K562 (cell line): ENCODE data around the gene RAI1. TPM values are rescaled to one million over a fixed set of nuclear protein-coding genes. Genes with fewer than 3 reads are reported as not detected.

Experiments
- BRCA1 ChIP-seq, 2 experiments: fragments of 450-650 bp in 1 of 2; sonication (generic) in 1 of 2; formaldehyde crosslinking in 1 of 2; IDR thresholded peaks; 2 replicates each; pipeline versions ENCODE4 v1.5.0 to v1.6.1; 2017 to 2020; ENCODE audit warnings: mild to moderate bottlenecking in 1 of 2, missing genetic modification reagents in 1 of 2
- DIDO1 ChIP-seq: fragments of 450-650 bp; IDR thresholded peaks from 2 replicates; pipeline ENCODE4 v1.6.1; 2016; ENCODE audit warnings: low read depth, missing biosample characterization, missing genetic modification characterization
- EZH2 ChIP-seq: IDR thresholded peaks from 2 replicates; pipeline ENCODE4 v1.6.1; 2012; ENCODE audit warnings: low read depth, mild to moderate bottlenecking, inconsistent platforms, low read length, borderline replicate concordance
- MECOM ChIP-seq: fragments of 250-450 bp; sonication (Bioruptor Pico); IDR thresholded peaks from 2 replicates; pipeline ENCODE4 v1.8.0; 2022; ENCODE audit warnings: inconsistent platforms
- RAD21 ChIP-seq, 2 experiments: fragments of 250-450 bp in 1 of 2; fragments of 450-650 bp in 1 of 2; sonication (Bioruptor Pico) in 1 of 2; formaldehyde crosslinking in 1 of 2; IDR thresholded peaks in 1 of 2; conservative IDR thresholded peaks in 1 of 2; 2 replicates each; pipeline versions ENCODE4 v1.4.0 to v1.8.0; 2020 to 2022; ENCODE audit warnings: mild to moderate bottlenecking in 2 of 2, moderate library complexity in 1 of 2
- RBBP5 ChIP-seq: fragments of 200-600 bp; sonication (generic); IDR thresholded peaks from 2 replicates; pipeline ENCODE4 v1.6.1; 2012; ENCODE audit warnings: borderline replicate concordance, mild to moderate bottlenecking, low read length, control low read depth, inconsistent platforms; ENCODE audit not compliant: insufficient read depth, poor library complexity, severe bottlenecking
- RBM17 ChIP-seq: fragments of 200-400 bp; formaldehyde crosslinking; IDR thresholded peaks from 2 replicates; pipeline ENCODE4 v1.6.1; 2017; ENCODE audit warnings: low read depth, mild to moderate bottlenecking, low read length, borderline replicate concordance
- SRF ChIP-seq, 2 experiments: fragments of 250-450, 450-650 bp in 1 of 2; sonication (Bioruptor Pico) in 1 of 2; sonication (generic) in 1 of 2; formaldehyde crosslinking; IDR thresholded peaks; 2 replicates each; pipeline versions ENCODE4 v1.5.0 to v1.5.1; 2020 to 2022; ENCODE audit warnings: mild to moderate bottlenecking in 1 of 2, missing genetic modification reagents in 1 of 2
- TAL1 ChIP-seq: fragments of 450-650 bp; IDR thresholded peaks from 2 replicates; pipeline ENCODE4 v1.6.1; 2016; ENCODE audit warnings: mild to moderate bottlenecking
- ZFP1 ChIP-seq: fragments of 450-650 bp; formaldehyde crosslinking; IDR thresholded peaks from 2 replicates; pipeline ENCODE4 v1.4.0; 2020; ENCODE audit warnings: mild to moderate bottlenecking, mixed read lengths
- ZFP30 ChIP-seq: fragments of 250-450 bp; sonication (Bioruptor Pico); IDR thresholded peaks from 2 replicates; pipeline ENCODE4 v1.8.0; 2022; ENCODE audit warnings: moderate library complexity, mild to moderate bottlenecking, inconsistent platforms, borderline replicate concordance
- ZNF239 ChIP-seq: fragments of 250-450 bp; sonication (Bioruptor Pico); IDR thresholded peaks from 2 replicates; pipeline ENCODE4 v1.4.0; 2020; ENCODE audit warnings: mild to moderate bottlenecking
- polyA plus RNA-seq, 8 experiments: library from polyadenylated mRNA; depleted of rRNA in 4 of 8; stranded (reverse) in 5 of 8; unstranded in 3 of 8; fragments of >200 nt; fragmentation: Nextera tagmentation in 2 of 8; fragmentation: Illumina TruSeq in 1 of 8; extraction: Ambion mirVana in 2 of 8; extraction: Trizol in 1 of 8; gene quantifications; 2 replicates each; pipeline versions ENCODE4 v1.2.1 to v1.2.3, GENCODE V29; 2011 to 2014; ENCODE audit warnings: inconsistent platforms in 1 of 8, missing spikeins in 1 of 8
- total RNA-seq, 7 experiments: library from RNA; depleted of rRNA in 6 of 7; stranded (reverse); fragments of >200 nt in 6 of 7; fragmentation: Illumina TruSeq in 2 of 7; extraction: Trizol in 2 of 7; gene quantifications; 2 replicates each; pipeline versions ENCODE4 v1.2.1 to v1.2.3, GENCODE V29; 2011 to 2021; ENCODE audit warnings: low replicate concordance in 1 of 7
- TF ChIP-seq, protein P1 (sequence below), 3 experiments: fragments of 200-800 bp in 1 of 3; fragments of 250-450 bp in 1 of 3; fragments of 450-650 bp in 1 of 3; sonication (Bioruptor Pico) in 1 of 3; sonication (Bioruptor generic) in 1 of 3; formaldehyde crosslinking in 1 of 3; IDR thresholded peaks; 2 replicates each; pipeline versions ENCODE4 v1.6.1 to v1.8.0; 2016 to 2022; ENCODE audit warnings: mild to moderate bottlenecking in 2 of 3, missing genetic modification characterization in 2 of 3, missing compliant biosample characterization in 1 of 3, moderate library complexity in 1 of 3
- TF ChIP-seq, protein P2 (sequence below): sonication (generic); formaldehyde crosslinking; IDR thresholded peaks from 2 replicates; pipeline ENCODE4 v1.9.0; 2022; ENCODE audit warnings: mild to moderate bottlenecking, missing genetic modification reagents
- TF ChIP-seq, protein P3 (sequence below): sonication (generic); formaldehyde crosslinking; IDR thresholded peaks from 2 replicates; pipeline ENCODE4 v1.8.0; 2022; ENCODE audit warnings: missing genetic modification reagents, mild to moderate bottlenecking, moderate library complexity, borderline replicate concordance
- TF ChIP-seq, protein P4 (sequence below): sonication (generic); formaldehyde crosslinking; IDR thresholded peaks from 2 replicates; pipeline ENCODE4 v1.8.0; 2022; ENCODE audit warnings: mild to moderate bottlenecking, missing genetic modification reagents

The RAI1 gene
- total and polyA plus RNA-seq, 9 of the 15 experiments (the other 6 are each of a cell fraction or from before 2014, with no cell fraction given): 0.68 to 19.9 (median 5.5) TPM

DNA sequence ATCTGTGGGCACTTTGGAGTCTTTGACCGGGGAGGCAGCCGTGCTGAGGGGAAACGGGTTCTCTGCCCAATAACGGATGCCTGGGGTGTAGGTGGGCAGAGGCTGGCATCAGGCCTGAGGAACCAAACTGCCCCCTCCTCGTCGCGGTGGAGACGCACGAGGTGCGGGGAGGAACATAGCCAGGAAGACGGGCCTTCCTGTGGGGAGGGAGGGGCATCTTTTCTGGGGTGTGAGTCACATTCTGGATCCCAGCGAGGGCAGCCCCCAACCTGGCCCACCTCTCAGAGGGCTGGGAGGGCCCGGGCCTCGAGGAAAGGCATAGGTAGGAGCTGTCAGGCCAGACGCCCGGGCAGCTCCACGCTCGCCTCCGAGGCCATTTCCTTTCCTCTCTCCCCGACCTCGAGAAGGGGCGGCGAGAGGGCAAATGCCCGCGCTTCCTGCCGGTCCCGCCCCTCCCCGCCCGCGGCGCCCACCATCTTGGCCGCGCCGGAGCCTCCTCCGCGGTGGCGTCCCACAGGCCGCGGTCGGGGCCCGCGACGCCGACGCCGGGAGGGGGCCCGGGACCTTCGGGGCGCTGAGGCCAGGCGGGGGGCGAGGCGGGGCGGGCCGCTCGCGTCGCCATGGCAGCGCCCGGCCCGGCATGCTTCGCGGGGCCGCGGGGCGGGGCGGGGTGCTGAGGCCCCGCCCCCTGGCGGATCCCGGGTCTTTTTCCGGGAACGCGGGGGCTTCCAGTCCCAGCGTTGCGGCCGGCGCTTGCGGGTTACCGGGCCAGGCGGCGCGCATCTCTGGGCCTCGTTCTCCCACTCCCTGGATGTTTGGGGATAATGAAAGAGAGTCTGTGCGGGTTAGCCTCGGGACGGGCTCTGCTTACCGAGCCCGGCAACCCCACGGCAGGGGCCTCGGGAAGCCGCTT is 13.2 kb downstream of the RAI1 start (continued):
- TF ChIP-seq, protein P1, sequence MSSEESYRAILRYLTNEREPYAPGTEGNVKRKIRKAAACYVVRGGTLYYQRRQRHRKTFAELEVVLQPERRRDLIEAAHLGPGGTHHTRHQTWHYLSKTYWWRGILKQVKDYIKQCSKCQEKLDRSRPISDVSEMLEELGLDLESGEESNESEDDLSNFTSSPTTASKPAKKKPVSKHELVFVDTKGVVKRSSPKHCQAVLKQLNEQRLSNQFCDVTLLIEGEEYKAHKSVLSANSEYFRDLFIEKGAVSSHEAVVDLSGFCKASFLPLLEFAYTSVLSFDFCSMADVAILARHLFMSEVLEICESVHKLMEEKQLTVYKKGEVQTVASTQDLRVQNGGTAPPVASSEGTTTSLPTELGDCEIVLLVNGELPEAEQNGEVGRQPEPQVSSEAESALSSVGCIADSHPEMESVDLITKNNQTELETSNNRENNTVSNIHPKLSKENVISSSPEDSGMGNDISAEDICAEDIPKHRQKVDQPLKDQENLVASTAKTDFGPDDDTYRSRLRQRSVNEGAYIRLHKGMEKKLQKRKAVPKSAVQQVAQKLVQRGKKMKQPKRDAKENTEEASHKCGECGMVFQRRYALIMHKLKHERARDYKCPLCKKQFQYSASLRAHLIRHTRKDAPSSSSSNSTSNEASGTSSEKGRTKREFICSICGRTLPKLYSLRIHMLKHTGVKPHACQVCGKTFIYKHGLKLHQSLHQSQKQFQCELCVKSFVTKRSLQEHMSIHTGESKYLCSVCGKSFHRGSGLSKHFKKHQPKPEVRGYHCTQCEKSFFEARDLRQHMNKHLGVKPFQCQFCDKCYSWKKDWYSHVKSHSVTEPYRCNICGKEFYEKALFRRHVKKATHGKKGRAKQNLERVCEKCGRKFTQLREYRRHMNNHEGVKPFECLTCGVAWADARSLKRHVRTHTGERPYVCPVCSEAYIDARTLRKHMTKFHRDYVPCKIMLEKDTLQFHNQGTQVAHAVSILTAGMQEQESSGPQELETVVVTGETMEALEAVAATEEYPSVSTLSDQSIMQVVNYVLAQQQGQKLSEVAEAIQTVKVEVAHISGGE (CRISPR knock-in tag; IDR thresholded peaks at IDR 0.05): peak in 1 of 3 experiments; percentile 32; a peak in 1 of 6 replicates
- TF ChIP-seq, protein P2, sequence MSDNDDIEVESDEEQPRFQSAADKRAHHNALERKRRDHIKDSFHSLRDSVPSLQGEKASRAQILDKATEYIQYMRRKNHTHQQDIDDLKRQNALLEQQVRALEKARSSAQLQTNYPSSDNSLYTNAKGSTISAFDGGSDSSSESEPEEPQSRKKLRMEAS (CRISPR knock-in tag): peak; percentile 87
- TF ChIP-seq ZNF239 (CRISPR knock-in tag) (no peak), SRF (CRISPR knock-in tag; IDR thresholded peaks at IDR 0.05) (no peak), ZFP30 (no peak), RBM17 (no peak), BRCA1 (IDR thresholded peaks at IDR 0.05) (no peak), BRCA1 (CRISPR knock-in tag; IDR thresholded peaks at IDR 0.05) (no peak), ZFP1 (CRISPR knock-in tag) (no peak), EZH2 (no peak), RAD21 (CRISPR knock-in tag; conservative IDR thresholded peaks at IDR 0.05 in 1 of 2, IDR thresholded peaks at IDR 0.05 in 1 of 2) (no peak), MECOM (CRISPR knock-in tag) (no peak), TAL1 (no peak), DIDO1 (tag) (no peak), RBBP5 (peak; percentile 32)
- TF ChIP-seq, protein P3, sequence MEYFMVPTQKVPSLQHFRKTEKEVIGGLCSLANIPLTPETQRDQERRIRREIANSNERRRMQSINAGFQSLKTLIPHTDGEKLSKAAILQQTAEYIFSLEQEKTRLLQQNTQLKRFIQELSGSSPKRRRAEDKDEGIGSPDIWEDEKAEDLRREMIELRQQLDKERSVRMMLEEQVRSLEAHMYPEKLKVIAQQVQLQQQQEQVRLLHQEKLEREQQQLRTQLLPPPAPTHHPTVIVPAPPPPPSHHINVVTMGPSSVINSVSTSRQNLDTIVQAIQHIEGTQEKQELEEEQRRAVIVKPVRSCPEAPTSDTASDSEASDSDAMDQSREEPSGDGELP (CRISPR knock-in tag): no peak; the same call in 1 of the 2 replicates
- TF ChIP-seq, protein P4, sequence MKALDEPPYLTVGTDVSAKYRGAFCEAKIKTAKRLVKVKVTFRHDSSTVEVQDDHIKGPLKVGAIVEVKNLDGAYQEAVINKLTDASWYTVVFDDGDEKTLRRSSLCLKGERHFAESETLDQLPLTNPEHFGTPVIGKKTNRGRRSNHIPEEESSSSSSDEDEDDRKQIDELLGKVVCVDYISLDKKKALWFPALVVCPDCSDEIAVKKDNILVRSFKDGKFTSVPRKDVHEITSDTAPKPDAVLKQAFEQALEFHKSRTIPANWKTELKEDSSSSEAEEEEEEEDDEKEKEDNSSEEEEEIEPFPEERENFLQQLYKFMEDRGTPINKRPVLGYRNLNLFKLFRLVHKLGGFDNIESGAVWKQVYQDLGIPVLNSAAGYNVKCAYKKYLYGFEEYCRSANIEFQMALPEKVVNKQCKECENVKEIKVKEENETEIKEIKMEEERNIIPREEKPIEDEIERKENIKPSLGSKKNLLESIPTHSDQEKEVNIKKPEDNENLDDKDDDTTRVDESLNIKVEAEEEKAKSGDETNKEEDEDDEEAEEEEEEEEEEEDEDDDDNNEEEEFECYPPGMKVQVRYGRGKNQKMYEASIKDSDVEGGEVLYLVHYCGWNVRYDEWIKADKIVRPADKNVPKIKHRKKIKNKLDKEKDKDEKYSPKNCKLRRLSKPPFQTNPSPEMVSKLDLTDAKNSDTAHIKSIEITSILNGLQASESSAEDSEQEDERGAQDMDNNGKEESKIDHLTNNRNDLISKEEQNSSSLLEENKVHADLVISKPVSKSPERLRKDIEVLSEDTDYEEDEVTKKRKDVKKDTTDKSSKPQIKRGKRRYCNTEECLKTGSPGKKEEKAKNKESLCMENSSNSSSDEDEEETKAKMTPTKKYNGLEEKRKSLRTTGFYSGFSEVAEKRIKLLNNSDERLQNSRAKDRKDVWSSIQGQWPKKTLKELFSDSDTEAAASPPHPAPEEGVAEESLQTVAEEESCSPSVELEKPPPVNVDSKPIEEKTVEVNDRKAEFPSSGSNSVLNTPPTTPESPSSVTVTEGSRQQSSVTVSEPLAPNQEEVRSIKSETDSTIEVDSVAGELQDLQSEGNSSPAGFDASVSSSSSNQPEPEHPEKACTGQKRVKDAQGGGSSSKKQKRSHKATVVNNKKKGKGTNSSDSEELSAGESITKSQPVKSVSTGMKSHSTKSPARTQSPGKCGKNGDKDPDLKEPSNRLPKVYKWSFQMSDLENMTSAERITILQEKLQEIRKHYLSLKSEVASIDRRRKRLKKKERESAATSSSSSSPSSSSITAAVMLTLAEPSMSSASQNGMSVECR (CRISPR knock-in tag): peak; percentile 55; the same call in 1 of the 2 replicates
